Activated CD8-positive, alpha-beta memory T cell treated with anti-CD3 and anti-CD28 coated beads, Interleukin-2, amount 50 U/mL, for 24 hours (primary cell): ENCODE results near the gene IL18R1.

Source experiments
- DNase-seq: peaks from one replicate; pipeline ENCODE4 v3.0.0-alpha.2; 2020; ENCODE audit errors: extremely low read depth

Gene IL18R1

DNA sequence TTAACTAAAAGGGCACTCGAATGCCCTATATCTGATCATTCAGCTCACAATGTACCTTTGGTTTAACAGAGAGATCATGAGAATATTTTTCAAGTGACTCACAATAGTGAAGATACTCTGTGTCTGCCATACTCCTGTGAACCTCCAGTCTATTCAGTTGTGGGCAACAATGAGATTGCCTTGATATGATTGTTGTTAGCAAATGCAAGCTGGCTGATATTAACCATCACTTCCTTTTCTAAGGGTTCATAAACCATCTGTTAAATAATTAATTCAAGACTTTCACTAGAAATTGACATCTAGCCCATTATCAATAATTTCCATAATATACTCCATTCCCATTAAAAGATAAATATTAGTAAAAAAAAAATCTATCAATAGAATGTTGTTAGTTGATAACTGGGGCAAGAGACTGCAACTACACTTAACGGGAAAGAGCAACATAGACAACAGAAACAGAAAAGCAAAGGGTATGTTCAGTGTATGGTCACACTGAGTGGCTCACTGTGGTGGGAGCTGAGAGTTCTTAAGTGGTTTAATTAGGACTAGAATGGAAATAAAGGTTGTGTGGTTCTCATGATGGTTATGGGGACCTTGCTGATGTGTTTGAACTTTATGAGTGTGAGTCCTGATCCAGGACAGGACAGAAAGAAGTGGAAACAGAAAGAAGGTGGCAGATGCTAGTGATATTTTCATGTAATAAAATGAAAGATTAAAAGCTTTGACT lies 79.2 kb downstream of the IL18R1 start:
- no peak for DNase-seq

GRCh38 chr2:102435741-102436140 lies 80.1 kb downstream of the IL18R1 start:
- no peak for DNase-seq

GRCh38 chr2:102436323-102436722 lies 80.7 kb downstream of the IL18R1 start:
- no peak for DNase-seq

DNA sequence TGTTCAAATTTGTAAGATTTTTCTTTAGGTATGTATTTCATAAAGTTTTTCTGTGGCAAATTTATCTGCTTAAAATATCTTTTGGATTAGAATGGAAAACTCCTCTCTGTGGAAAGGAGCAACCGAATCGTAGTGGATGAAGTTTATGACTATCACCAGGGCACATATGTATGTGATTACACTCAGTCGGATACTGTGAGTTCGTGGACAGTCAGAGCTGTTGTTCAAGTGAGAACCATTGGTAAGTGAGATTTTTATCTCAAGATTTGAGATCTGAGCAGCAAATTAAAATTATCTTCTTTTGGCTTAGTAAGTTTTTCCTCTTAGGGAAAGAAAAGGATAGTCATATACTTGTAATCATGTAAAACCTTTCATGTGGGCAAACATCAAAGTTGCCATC lies 81.5 kb downstream of the IL18R1 start:
- DNase-seq, result no peak

GRCh38 chr2:102438111-102438510 lies 82.5 kb downstream of the IL18R1 start:
- DNase-seq, result no peak

GRCh38 chr2:102438578-102438977 lies 83.0 kb downstream of the IL18R1 start:
- no peak for DNase-seq

GRCh38 chr2:102439065-102439695 lies 83.6 kb downstream of the IL18R1 start:
- DNase-seq, result no peak

- peak; percentile 12 for DNase-seq
Observed at GRCh38 chr2:102442967-102443828, 87.6 kb downstream of the IL18R1 start.

DNA sequence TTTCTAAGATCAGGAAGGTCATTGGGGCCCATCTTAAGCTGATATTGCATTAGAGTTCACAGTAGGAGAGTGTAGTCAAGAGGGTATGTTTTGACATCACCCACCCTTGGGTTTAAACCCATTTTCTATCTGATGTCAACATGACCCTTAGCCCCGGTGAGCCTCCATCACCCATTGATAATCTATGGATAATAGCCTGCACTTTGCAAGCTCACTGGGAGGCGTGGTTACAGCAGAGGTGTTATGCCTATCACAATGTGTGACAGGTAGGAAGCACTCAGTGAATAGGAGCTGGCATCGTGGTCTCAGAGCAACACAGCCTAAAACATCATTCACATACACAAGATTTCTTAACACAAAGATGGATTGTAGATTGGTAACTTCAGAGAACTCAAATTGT lies 88.6 kb downstream of the IL18R1 start:
- no peak for DNase-seq

DNA sequence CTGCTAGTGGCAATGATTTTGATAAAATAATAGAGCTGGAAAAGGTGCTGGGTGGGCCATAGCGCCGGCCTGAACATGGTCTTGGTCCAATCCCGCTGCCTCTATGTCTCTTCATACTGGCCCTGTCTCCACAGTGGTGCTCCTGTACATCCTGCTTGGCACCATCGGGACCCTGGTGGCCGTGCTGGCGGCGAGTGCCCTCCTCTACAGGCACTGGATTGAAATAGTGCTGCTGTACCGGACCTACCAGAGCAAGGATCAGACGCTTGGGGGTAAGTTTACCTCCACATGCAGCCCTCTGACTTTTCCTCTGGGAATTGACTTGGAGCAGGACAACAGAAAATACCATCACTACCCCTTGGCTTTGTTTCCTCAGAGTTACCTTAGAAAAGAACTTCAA lies 91.3 kb downstream of the IL18R1 start:
- no peak for DNase-seq
